ENCODE measurements around the gene PLXNC1. TPM values are rescaled to one million over a fixed set of nuclear protein-coding genes. Genes with fewer than 3 reads are reported as not detected.
"Not testable (repeated sequence)": the region's sequence is repeated elsewhere in the genome, so short reads cannot be mapped to it uniquely, and the experiment has no call there.

Gene PLXNC1
- total RNA-seq, 1 experiment from 2014 or later = 0.02 TPM

- DNase-seq (ENCODE audit: extremely low read depth, low read depth) = no peak
Measured at GRCh38 chr12:94284859-94285258, 136.5 kb downstream of the PLXNC1 start.

- no peak for DNase-seq (ENCODE audit: extremely low read depth, low read depth)
Measured at GRCh38 chr12:94285943-94286582, 137.7 kb downstream of the PLXNC1 start.

DNA sequence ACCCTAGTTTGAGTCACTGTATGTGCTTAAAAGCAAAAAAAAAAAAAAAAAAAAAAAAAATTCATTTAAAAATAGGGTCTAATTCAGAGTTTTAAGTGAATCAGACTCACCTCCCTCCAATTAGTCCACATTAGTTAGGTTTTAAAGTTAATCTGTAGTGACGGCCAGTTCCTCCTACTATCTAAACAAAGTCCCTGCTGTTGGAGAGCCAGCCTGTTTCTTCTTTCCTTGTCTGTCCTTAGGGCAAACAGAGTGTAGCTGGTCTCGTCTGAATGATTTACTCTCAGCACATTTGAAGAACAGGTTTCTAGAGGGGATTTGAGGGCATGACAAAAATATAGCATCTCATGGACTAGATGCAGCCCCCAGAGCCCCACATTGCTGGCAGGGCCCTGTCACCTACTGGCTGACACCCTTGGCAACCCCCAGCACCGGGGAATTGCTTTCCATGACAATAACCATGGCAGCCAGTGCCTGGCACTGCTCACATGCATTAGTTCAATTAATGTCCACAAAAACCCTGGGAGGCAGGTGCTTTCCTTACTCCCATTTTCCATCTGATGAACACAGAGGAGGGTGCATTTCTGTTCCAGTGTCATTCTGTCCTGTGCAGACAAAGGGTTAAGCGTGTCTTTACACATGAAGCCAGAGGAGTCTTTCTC is 138.3 kb downstream of the PLXNC1 start:
- DNase-seq (ENCODE audit: extremely low read depth, low read depth) = no peak

GRCh38 chr12:94287245-94287628 is 138.9 kb downstream of the PLXNC1 start:
- no peak for DNase-seq (ENCODE audit: extremely low read depth, low read depth)

DNA sequence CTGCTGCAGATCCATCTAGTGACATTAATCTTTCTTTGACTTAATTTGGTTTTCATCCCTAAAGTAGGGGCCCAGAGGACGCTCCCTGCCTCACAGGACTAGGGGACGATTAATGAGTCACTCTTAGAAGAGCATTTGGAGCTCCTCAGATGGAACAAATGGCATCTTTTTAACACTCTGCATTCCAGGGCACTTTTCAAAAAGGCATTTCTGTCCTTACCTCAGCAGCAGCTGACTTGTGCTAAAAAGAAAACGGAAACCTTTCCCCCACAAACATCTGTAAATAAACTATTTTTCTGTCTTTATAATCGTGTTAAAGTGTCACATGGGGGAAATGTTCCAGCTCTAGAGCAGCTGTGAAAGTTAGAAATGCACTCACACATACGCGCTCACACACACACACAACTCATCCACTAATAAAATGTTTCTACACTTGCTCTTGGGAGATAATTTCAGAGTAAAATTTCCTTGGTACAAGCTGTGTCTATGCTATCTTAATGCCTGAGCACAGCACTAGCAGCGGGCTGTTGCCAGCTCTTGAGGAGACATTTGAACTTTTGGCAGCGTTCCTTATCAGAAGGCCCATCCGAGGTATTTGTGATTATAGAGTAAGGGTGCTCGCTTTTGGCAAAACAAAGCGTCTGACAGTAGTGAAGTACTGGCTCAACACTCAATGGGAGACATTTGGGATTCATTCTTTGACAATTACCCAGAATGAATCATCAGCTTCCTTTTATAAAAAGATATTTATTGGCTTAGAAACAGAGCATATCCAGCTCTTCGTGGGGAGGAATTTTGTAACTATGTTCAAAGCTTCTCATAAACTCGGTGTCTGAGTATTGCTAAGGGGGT is 141.3 kb downstream of the PLXNC1 start:
- DNase-seq (ENCODE audit: extremely low read depth, low read depth) = no peak

- DNase-seq (ENCODE audit: extremely low read depth, low read depth) = no peak
Measured at GRCh38 chr12:94290353-94290752, 142.0 kb downstream of the PLXNC1 start.

GRCh38 chr12:94297096-94297699 is 148.8 kb downstream of the PLXNC1 start:
- DNase-seq (ENCODE audit: extremely low read depth, low read depth) = no peak

DNA sequence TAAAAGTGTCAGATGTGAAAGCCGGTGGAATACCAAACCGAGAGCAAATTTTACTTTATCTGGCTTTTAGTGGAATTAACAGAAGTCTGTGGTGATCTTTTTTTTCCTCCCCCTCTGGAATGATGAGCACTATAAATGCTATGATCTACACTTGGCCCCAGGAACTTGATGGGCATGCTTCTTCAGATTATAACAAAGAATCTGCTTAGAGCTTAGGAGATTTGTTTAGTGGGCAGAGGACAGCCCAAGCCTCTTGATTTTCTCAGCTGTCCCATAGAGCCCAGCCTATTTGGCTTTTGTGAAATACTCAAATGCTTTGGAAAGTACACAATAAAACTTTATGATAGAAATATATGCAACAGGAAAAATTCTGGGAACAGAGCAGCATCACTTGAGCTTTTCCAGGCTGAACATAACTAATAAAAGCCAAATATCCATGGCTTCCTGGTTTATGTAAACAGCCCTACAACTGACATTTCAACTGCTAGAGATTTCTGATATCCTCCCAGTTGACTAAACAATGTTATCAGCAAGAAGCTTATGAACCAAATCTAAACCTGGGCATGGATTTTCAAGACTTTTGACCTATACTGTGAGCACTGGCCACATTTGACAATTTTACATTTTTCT is 149.6 kb downstream of the PLXNC1 start:
- DNase-seq (ENCODE audit: extremely low read depth, low read depth) = no peak

DNA sequence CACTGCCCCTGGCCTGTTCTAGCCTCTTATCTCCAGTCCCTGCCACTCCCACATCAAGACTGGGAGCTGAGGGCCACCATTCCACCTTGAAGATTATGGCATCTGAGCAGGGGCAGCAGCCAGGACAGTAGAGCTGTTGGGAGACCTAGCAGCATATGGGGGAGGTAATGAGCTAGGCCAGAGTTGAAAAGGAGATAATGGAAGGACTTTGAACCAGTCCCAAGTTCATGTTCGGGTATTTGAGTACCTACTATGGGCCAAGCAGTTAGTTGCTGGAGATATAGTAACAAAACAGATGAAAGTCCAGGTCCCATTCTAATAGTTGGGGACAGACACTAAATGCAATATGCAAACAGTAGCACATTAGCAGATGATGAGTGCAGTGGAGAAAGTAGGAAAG is 151.5 kb downstream of the PLXNC1 start:
- no peak for DNase-seq (ENCODE audit: extremely low read depth, low read depth)

DNA sequence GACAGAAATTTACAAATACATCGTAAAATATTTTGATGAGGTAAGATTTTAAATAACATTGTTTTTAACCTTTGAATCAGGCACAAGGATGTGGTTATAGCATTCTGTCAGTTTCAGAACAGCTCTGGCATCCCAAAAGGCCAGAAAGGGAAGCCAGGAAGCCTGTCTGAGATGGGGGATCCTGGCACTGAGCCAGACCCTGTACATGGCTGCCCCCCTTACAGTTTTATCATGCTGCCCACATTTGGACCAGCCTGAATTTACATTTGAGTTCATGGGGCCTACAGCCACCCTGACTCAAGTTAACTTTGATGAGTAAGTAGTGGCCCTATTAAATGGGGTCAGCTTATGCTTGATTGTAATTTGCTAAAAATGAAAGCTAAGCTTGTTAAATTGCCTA is 155.6 kb downstream of the PLXNC1 start:
- no peak for DNase-seq (ENCODE audit: extremely low read depth, low read depth)

DNA sequence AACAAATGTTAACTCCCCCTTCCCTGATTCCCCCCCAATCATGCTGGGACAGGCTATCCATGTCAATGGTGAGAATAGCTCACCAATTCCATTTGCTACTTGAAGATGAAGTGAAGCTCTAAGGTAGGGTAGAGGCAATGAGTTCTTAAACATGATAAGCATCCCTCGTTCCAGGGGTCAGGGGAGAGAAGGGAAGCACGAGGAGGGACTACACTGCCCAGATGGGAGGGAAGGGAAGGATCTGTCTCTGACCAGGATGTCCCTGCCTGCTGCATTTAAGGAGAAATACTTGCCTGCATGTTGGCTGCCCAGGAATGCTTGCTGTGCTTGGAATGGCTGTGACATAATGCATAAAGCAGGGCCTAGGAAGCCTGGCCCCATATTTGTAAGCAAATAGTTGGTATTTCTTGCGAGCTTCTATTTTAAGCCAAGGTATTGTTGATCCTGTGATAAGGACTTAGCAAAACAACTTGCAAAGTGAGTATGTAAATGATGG is 156.2 kb downstream of the PLXNC1 start:
- no peak for DNase-seq (ENCODE audit: extremely low read depth, low read depth)

- DNase-seq (ENCODE audit: extremely low read depth, low read depth) = no peak
Measured at GRCh38 chr12:94305130-94305957, 157.0 kb downstream of the PLXNC1 start.

DNA sequence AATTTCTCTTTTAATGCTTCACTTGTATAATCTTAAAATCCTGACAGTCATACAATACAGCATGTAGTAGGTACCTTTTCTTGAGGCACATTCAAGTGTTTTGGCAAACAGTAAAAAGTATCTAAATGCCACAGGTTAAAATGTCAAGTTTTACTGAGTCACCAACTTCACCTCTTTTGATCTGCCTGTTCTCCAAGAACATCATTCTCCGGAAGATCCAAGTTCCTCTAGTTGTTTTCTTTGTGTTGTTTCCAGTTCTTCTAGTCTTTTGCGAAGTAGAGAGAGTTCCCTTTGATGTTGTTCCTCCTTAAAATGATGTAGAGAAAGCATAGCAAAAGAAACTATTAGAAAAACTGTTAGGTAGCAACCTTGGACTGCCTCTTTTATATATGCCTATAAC is 160.2 kb downstream of the PLXNC1 start:
- DNase-seq (ENCODE audit: extremely low read depth, low read depth) = no peak

- no peak for DNase-seq (ENCODE audit: extremely low read depth, low read depth)
Measured at GRCh38 chr12:94309373-94309772, 161.0 kb downstream of the PLXNC1 start.

GRCh38 chr12:94312378-94312777 is 164.0 kb downstream of the PLXNC1 start:
- DNase-seq (ENCODE audit: extremely low read depth, low read depth) = no peak

GRCh38 chr12:94316600-94316999 is 168.2 kb downstream of the PLXNC1 start:
- not testable (repeated sequence) for DNase-seq (ENCODE audit: extremely low read depth, low read depth)

DNA sequence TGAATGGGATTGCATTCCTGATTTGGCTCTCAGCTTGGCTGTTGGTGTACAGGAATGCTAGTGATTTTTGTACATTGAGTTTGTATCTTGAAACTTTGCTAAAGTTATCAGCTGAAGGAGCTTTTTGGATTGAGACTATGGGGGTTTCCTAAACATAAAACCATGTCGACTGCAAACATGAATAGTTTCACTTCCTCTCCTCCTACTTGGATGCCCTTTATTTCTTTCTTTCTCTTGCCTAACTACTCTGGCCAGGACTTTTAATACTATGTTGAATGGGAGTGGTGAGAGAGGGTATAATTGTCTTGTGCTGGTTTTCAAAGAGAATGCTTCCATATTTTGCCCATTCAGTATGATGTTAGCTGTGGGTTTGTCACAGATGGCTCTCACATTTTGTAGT is 169.8 kb downstream of the PLXNC1 start:
- no peak for DNase-seq (ENCODE audit: extremely low read depth, low read depth)

DNA sequence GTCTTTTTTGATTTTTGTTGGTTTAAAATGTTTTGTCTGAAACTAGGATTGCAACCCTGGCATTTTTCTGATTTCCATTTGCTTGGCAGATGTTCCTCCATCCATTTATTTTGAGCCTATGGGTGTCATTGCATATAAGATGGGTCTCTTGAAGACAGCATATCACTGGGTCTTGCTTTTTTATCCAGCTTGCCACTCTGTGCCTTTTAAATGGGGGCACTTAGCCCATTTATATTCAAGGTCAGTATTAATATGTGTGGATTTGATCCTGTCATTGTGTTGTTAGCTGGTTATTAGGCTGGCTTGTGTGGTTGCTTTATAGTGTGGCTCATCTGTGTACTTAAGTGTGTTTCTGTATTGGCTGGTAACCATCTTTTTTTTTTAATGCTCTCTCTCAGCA is 171.7 kb downstream of the PLXNC1 start:
- DNase-seq (ENCODE audit: extremely low read depth, low read depth) = no peak

- DNase-seq (ENCODE audit: extremely low read depth, low read depth) = no peak
Measured at GRCh38 chr12:94322346-94322745, 174.0 kb downstream of the PLXNC1 start.

DNA sequence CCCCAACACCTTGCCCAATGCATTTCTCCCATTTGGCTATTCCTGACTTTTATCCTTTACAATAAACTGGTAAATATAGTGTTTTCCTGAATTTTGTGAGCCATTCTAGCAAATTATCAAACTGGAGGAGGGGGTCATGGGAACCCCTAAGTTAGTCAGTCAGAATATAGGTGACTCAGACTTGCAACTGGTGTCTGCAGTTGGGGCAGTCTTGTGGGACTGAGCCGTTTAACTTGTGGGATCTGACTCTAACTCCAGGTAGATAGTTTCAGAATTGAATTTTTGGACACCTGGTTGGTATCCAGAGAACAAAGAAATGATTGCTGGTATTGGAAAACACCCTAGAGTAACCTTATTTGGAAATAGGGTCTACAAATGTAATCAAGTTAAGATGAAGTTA is 177.9 kb downstream of the PLXNC1 start:
- DNase-seq (ENCODE audit: extremely low read depth, low read depth) = no peak

Measured in NCI-H460 (cell line).